AG04449 (cell line): Measurements from ENCODE around the gene MANF.

Source experiments
- CTCF ChIA-PET: fragments of 350-600 bp; formaldehyde crosslinking; extraction: SDS; loops from one replicate; lab custom pipeline; 2021; ENCODE audit warnings: antibody characterized with exemption; lab: Yijun Ruan, JAX
- POLR2A ChIA-PET: fragments of 400-600, 350-600 bp; formaldehyde crosslinking; extraction: SDS; loops from one replicate; lab custom pipeline; 2020; ENCODE audit warnings: antibody characterized with exemption, inconsistent platforms; lab: Yijun Ruan, JAX
- DNase-seq: peaks from one replicate; pipeline ENCODE4 v3.0.0-alpha.2; 2010; ENCODE audit warnings: low read depth, low spot score
- H3K4me3 ChIP-seq: 2 replicates; pipeline ENCODE4 v1.5.1; 2011; ENCODE audit warnings: low read depth, mild to moderate bottlenecking, control low read depth, low read length
- CTCF ChIP-seq: IDR thresholded peaks from one replicate; pipeline ENCODE4 v1.5.1; 2011; ENCODE audit warnings: mild to moderate bottlenecking, moderate library complexity, low read length, control low read depth, inconsistent platforms; ENCODE audit not compliant: insufficient read depth; ENCODE audit errors: missing control alignments

MANF gene

GRCh38 chr3:51398595-51399310 is 13.7 kb downstream of the MANF start:
- POLR2A ChIA-PET, result interaction anchor here (1.2 kb wide), 1 partner anchor 13 kb away, joined by 3 read pairs; the partner anchor contains the start of gene MANF

GRCh38 chr3:51400166-51400565 is 15.1 kb downstream of the MANF start:
- H3K4me3 ChIP-seq, result no peak overlapping the region
- TF ChIP-seq CTCF, result no peak
- ChIA-PET POLR2A (no interaction called here), CTCF (interaction anchor here (10.0 kb wide), 1 partner anchor 11 kb away, joined by 71 read pairs; the partner anchor contains the start of gene RBM15B)
- DNase-seq, result no peak

More at GRCh38 chr3:51398595-51399310, 13.7 kb downstream of the MANF start:
- TF ChIP-seq CTCF, result no peak
- CTCF ChIA-PET, result interaction anchor here (0.9 to 10.0 kb wide), 2 partner anchors 10 to 13 kb away, joined by 3 to 71 read pairs; partner anchors contain the start of gene RBM15B
- DNase-seq, result no peak
- no peak overlapping the region for H3K4me3 ChIP-seq

GRCh38 chr3:51401735-51402134 is 16.6 kb downstream of the MANF start:
- ChIA-PET POLR2A (no interaction called here), CTCF (interaction anchor here (10.0 kb wide), 1 partner anchor 13 kb away, joined by 71 read pairs; the partner anchor contains the start of gene RBM15B)
- H3K4me3 ChIP-seq, result no peak overlapping the region
- no peak for TF ChIP-seq CTCF
- no peak for DNase-seq

- CTCF ChIA-PET, result interaction anchor here (10.0 kb wide), 1 partner anchor 14 kb away, joined by 71 read pairs; the partner anchor contains the start of gene RBM15B
- POLR2A ChIA-PET, result no interaction called here
- DNase-seq, result no peak
- no peak for TF ChIP-seq CTCF
- H3K4me3 ChIP-seq, result no peak overlapping the region
Observed at GRCh38 chr3:51403675-51404074, 18.6 kb downstream of the MANF start.

GRCh38 chr3:51408021-51408420 is 22.9 kb downstream of the MANF start:
- no peak overlapping the region for H3K4me3 ChIP-seq
- POLR2A ChIA-PET, result no interaction called here
- no peak for TF ChIP-seq CTCF
- no peak for DNase-seq
- CTCF ChIA-PET, result interaction anchor here (1.0 to 2.9 kb wide), 4 partner anchors 16 to 27 kb away, joined by 3 to 18 read pairs (median 4); partner anchors contain the start of gene RBM15B

- CTCF ChIA-PET, result interaction anchor here (1.2 to 2.9 kb wide), 2 partner anchors 19 to 26 kb away, joined by 3 to 18 read pairs; partner anchors contain the start of gene RBM15B
- no peak overlapping the region for H3K4me3 ChIP-seq
- TF ChIP-seq CTCF, result no peak
- POLR2A ChIA-PET, result no interaction called here
- DNase-seq, result no peak
Observed at GRCh38 chr3:51408813-51409212, 23.7 kb downstream of the MANF start.
